SK-MEL-5 (cell line): ENCODE results near the gene CYP27C1. TPM values are rescaled to one million over a fixed set of nuclear protein-coding genes. Genes with fewer than 3 reads are reported as not detected.
A peak's percentile ranks its signal among the peaks of the same experiment; 100 is the strongest.
"Not testable (repeated sequence)": the region's sequence is repeated elsewhere in the genome, so short reads cannot be mapped to it uniquely, and the experiment has no call there.

Source experiments
- DNase-seq: peaks from one replicate; pipeline ENCODE4 v3.0.0-alpha.2; 2016; ENCODE audit warnings: low read depth, low spot score
- in situ Hi-C: cut with HindIII; loops from 2 replicates; pipeline ENCODE4 v1.10.0; 2016; ENCODE audit warnings: low sequenced_read_pairs, high pct_unique_total_duplicates, low pct_unique_long_range_greater_than_20kb
- polyA plus RNA-seq, 2 experiments: library from polyadenylated mRNA; depleted of rRNA; stranded (reverse); fragments of >200 nt; gene quantifications; 2 replicates each; pipeline ENCODE4 v1.2.3, GENCODE V29; 2015
- total RNA-seq: library from RNA; depleted of rRNA; stranded (reverse); fragments of >200 nt; shearing (Covaris generic); gene quantifications from 2 replicates; pipeline ENCODE4 v1.2.3, GENCODE V29; 2014; rRNA removed

The CYP27C1 gene, protein sequence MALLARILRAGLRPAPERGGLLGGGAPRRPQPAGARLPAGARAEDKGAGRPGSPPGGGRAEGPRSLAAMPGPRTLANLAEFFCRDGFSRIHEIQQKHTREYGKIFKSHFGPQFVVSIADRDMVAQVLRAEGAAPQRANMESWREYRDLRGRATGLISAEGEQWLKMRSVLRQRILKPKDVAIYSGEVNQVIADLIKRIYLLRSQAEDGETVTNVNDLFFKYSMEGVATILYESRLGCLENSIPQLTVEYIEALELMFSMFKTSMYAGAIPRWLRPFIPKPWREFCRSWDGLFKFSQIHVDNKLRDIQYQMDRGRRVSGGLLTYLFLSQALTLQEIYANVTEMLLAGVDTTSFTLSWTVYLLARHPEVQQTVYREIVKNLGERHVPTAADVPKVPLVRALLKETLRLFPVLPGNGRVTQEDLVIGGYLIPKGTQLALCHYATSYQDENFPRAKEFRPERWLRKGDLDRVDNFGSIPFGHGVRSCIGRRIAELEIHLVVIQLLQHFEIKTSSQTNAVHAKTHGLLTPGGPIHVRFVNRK
- total RNA-seq, result 0.19 and 0.26 TPM in 2 replicates
- polyA plus RNA-seq (2015; cell fraction: cytosol; rRNA removed), result 0.30 and 0.44 TPM in 2 replicates
- 0.36 TPM in 1 of 2 replicates, not detected in the other for polyA plus RNA-seq (2015; cell fraction: nucleus; rRNA removed)

DNA sequence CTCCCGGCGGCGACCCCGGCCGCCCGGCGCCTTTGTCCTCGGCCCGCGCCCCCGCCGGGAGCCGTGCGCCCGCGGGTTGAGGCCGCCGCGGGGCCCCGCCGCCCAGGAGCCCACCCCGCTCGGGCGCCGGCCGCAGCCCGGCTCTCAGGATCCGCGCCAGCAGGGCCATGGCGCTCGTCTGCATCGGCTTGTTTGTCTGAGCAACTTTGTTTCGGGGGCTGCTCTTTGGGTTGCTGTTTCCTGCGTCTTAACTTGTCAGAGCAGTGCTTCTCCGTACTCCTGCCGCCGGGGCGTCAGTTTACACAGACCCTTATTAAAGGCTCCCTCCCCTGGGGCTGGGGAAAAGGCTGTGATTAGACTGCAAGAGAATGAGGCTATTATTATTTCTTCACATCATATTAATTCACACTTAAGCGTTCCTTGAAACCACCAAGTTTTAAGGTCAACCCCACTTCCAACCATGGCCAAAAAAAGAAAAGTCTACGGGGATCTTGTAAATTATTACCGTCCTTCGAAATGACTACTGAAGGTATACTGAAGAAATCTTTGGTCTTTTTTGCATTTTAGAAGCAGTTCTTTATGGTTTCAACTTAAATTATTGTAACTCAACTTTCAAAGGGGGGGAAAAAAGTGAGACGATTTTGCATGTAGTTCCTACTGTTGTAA is at the start of gene CYP27C1:
Gene CYP27C1 (minus strand): TSS at position 198 of the 666 bp plus-strand sequence. CDS start 29 bp downstream, at position 169.
- DNase-seq, result peak; percentile 5
- in situ Hi-C loops, result no loop called here

DNA sequence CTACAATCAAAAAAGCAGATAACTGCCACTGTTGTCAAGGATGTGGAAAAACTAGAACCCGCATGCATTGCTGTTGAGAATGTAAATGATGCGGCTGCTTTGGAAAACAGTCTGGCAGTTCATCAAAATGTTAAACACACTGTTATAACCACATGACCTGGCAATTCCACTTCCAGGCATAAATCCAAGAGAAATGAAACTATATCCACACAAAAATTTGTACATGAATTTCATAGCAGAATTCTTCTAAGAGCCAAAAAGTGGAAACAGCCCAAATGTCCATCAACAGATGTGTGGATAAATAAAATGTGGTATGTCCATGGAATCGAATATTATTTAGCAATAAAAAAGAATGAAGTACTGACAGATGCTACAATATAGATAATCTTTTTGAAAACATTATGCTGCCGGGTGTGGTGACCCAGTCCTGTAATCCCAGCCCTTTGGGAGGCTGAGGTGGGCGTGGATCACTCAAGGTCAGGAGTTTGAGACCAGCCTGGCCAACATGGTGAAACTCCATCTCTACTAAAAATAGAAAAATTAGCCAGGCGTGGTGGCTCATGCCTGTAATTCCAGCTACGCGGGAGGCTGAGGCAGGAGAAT is 41.8 kb upstream of the CYP27C1 start:
- in situ Hi-C loops, result no loop called here

DNA sequence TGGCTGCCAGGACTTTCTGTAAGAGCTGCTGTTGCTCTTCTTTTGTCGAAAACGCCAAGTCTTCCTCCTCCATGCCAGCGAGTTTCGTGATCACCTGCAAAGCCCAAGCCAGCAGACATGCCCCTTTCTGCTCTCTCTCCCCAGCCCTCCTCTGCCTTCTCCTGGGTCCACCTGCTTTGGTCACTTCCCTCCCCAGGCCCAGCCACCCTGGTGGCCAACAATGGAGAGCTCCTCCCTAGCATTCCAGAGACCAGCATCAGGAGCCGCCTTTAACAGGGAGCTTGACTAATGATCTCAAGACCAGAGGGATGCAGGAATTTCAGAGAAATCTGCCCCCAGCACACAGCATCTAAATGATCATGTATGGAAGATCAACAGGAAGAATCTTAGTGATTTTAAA is 39.3 kb upstream of the CYP27C1 start:
- in situ Hi-C loops, result no loop called here

More for the DNA sequence above, 41.8 kb upstream of the CYP27C1 start:
- peak; percentile 10 for DNase-seq

DNA sequence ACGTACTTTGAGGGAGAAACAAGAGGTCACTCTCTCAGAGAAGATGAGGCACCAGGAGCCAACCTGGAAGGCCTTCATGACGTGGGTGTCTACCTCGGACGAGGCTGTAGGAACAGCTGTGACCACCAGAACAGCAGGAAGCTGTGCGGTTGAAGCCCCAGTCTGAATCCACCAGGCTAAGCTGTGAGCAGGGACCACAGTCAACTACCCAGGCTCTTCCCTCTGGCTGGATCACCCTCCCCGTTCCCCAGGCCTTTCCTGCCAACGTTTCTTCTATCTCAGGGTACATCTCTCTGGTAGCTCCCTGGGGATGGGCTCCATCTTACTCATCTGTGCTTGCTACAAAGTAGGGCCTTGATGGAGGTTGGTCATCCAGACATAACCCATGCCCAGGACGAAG is 36.8 kb upstream of the CYP27C1 start:
- in situ Hi-C loops, result no loop called here

More for the DNA sequence above, 39.3 kb upstream of the CYP27C1 start:
- DNase-seq, result no peak

DNA sequence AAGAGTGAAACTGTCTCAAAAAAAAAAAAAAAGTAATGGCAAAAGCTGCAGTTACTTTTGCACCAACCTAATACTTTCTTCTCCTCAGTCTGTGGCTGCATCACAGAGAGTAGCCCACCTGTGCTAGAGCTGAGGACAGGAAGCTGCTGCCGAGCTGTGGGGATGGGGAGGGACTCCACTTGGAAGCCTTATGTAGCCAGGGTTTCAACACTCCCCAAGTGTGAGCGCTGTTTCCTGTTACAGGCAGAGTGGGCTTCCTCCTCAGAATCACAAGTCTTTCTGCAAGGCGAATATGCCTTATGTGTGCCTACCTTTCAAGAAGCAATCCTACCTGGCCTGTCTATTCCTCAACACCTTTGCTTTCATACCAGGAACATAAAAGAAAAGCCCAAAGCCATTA is 36.3 kb upstream of the CYP27C1 start:
- in situ Hi-C loops, result no loop called here

More for the DNA sequence above, 36.8 kb upstream of the CYP27C1 start:
- DNase-seq, result no peak

DNA sequence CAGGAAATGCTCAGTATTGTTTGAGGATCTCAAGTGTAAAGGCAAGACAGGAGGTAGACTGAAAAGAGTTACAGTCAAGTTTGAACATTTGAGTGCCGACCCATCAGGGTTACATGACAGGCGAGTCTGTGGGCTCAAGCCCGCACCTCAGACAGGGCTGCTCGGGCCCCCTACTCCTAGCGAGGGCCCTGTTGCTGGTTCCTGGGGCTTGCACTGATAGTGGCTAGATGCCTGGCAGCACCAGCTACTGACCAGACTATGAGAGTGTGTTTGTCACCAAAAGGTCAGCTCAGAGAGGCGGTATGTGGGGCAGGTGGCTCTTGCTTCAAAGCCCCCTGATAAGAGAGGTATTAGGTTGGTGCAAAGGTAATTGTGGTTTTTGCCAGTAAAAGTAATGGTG is 35.6 kb upstream of the CYP27C1 start:
- no peak for DNase-seq
- in situ Hi-C loops, result no loop called here

More for the DNA sequence above, 36.3 kb upstream of the CYP27C1 start:
- DNase-seq, result no peak

DNA sequence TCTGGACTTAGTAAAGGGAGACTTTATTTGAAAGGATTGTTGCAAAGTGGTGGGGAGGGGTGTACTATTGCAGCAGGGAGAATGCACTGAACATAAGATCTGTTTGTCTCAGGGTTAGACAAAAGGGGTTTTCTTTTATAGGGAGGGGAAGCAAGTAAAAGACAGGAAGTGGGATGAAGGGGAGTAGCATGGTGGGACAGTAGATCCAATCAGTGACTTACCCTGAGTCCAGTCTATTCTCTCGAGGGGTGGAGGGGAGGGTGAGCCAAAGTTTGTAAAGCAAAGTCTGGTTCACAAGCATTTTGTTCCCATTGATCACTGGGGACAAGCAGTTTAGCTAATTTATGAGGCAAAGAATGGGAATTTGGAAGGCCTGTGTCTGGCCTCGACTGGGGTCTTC is 35.0 kb upstream of the CYP27C1 start:
- in situ Hi-C loops, result no loop called here
- peak; percentile 93 for DNase-seq

DNA sequence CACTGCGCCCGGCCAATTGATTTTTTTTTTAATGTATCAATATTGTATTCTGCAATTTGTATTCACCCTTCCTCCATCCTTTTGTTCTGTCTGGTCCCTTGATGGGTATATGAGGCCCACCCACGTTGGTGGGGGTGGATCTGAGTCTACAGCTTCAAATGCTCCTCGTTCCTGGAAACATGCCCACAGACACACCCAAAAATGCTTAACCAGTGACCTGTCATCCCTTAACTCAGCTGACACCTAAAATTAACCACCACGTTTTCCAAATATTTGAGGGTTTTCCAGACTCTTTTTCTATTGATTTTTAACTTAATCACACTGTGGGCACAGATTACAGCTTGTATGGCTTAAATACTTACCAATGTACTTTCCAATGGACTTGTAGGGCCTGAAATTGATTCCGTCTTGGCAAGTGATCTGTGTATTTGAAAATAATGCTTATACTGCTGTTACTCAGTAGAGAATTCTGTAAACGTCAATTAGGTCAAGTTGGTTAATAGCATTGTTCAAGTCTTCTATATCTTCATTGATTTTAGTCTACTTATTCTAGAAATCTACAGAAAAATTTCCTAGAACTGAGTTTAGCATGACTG is 34.4 kb upstream of the CYP27C1 start:
- DNase-seq, result peak; percentile 7
- in situ Hi-C loops, result no loop called here

DNA sequence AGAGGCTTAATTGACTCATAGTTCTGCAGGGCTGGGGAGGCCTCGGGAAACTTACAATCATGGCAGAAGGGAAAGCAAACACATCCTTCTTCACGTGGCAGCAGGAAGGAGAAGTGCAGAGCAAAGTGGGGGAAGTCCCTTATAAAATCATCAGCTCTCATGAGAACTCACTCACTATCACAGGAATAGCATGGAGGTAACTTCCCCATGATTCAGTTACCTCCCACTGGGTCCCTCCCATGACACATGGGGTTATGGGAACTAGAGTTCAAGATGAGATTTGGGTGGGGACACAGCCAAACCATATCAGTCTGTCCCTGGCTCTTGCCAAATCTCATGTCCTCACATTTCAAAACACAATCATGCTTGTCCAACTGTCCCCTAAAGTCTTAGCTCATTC is 21.1 kb upstream of the CYP27C1 start:
- DNase-seq, in situ Hi-C loops: not testable (repeated sequence)

DNA sequence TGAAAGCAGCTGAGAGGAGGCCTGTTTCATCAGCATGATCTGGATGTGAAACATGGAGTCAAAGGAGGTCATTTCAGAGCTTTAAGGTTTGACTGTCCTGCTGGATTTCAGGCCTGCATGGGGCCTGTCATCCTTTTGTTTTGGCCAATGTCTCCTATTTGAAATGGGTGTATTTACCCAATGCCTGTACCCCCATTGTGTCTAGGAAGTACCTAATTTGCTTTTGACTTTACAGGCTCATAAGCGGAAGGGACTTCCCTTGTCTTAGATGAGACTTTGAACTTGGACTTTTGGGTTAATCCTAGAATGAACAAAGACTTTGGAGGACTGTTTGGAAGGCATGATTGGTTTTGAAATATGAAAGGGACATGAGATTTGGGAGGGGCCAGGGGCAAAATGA is 19.3 kb upstream of the CYP27C1 start:
- DNase-seq, result no peak
- in situ Hi-C loops, result no loop called here

DNA sequence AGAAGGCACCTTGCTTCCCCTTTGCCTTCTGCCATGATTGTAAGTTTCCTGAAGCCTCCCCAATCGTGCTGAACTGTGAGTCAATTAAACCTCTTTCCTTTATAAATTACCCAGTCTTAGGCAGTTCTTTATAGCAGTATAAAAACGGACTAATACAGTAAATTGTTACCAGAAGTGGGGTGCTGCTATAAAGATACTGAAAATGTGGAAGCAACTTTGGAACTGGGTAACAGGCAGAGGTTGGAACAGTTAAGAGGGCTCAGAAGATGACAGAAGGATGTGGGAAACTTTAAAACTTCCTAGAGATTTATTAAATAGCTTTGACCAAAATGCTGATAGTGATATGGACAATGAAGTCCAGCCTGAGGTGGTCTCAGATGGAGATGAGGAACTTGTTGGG is 17.7 kb upstream of the CYP27C1 start:
- in situ Hi-C loops, DNase-seq: not testable (repeated sequence)

DNA sequence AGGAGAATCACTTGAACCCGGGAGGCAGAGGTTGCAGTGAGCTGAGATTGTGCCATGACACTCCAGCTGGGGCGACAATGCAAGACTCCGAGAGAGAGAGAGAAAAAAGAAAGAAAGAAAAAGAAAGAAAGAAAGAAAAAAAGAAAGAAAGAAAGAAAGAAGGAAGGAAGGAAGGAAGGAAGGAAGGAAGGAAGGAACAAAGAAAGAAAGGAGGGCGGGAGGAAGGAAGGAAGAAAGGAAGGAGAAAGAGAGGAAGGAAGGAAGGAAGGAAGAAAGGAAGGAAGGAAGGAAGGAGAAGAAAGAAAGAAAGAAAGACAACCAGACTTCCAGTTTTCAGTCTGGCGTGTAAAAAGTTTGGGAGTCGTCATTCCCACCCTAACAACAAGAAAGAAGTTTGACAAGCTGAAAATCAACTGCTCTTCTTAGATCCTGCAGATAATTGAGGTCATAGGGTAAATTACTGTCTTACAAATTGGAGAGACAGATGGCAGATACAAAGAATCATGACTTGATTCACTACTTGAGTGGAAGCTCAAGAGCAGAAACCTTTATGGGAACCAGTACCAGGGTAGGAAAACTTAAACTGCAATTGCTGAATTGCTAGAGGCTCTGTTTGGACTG is 15.1 kb upstream of the CYP27C1 start:
- in situ Hi-C loops, result no loop called here
- no peak for DNase-seq

DNA sequence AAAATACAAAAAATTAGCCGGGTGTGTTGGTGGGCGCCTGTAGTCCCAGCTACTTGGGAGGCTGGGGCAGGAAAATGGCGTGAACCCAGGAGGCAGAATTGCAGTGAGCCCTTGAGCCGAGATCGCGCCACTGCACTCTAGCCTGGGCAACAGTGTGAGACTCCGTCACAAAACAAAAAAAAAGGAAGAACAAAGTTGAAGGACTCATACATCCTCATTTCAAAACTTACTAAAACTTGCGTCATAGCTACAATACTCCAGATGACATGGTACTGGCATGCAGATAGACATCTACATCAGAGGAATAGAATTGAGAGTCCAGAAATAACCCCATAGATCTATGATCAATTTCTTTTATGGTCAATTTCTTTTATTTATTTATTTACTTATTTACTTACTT is 13.6 kb upstream of the CYP27C1 start:
- no peak for DNase-seq
- in situ Hi-C loops, result no loop called here

DNA sequence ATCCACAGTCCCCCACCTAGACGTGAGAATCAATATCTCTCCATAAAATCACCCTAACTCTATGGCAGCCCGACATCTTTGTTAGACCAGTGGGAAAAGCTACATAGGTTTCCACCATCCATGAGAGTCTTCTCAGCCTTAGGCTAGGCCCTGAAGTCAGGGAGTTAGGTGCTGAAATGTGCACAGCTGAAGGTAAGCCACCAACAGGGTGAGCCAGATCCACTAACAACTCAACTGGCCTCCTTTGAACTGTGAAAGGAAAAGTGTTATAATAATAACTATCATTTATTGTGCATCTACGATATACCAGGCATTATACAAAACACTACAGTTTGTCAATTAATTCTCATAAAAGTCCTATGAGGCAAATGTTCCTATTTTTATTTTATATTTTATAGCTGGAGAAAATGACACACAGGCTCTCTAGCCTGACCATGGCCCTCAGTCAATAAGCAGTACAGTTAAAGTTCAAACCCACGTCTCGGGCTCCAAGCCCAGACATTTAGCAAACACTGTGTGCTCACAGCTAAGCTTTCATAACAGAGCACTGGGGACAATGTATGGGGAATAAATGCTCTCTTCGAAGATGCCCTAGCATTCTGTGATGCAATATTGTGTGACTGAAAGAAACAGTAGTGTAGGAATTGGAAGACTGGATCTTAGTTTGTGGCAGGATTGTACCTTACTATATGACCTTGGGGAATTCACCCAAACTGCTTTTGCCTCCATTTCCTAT is 11.2 kb upstream of the CYP27C1 start:
- in situ Hi-C loops, result no loop called here

DNA sequence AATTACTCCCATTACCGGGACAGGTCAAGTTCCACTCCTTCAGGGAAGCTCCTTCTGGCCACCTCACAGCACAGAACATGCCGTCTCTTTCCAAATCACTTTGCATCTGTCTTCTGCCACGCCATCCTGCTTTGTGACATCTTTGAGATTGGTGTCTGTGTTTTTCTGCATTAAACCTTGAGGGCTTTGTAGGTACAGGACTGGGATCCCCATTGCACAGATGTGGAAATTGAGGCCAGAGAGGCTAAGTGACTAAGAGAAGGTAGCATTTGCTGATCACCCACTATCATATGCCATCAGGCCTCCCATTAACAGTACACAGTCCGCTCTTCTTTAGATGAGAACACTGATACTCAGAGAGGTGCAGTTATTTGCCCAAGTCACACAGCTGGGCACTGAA is 9.5 kb upstream of the CYP27C1 start:
- in situ Hi-C loops, result no loop called here
- no peak for DNase-seq

More for the DNA sequence above, 11.2 kb upstream of the CYP27C1 start:
- DNase-seq, result no peak

DNA sequence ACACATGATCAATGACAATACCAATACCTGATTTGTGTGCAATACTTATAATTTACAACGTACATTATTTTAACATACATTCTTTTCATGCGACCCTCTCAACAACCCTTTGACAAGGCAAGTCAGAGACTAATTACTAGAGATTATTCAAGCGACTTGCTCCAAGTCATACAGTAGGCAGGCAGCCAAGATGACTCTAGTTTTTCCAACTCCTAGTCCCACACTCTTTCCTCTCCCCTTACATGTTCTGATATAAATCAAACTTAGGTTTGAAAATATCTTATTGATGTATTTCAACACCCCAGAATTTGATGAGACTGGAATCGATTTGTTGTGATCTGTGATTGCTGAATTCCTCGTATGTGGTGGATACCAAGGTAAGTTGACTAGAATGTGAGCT is 8.0 kb upstream of the CYP27C1 start:
- no peak for DNase-seq
- in situ Hi-C loops, result no loop called here

DNA sequence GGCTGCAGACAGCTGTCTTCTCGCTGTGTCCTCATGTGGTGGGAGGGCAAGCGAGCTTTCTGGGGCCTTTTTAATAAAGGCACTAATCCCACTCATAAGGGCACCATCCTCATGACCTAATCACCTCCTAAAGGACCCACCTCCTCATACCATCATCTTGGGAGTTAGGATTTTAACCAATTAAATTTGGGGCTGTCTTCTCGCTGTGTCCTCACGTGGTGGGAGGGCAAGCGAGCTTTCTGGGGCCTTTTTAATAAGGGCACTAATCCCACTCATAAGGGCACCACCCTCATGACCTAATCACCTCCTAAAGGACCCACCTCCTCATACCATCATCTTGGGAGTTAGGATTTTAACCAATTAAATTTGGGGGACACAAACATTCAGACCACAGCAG is 7.2 kb upstream of the CYP27C1 start:
- in situ Hi-C loops, DNase-seq: not testable (repeated sequence)
